Gastroesophageal sphincter (tissue), 3 donors: ENCODE results near the gene MINDY4.

Experiments used
- CTCF ChIP-seq, 4 experiments: fragments of 200-600 bp in 2 of 4; fragments of 450-650 bp in 2 of 4; sonication (generic) in 1 of 4; IDR thresholded peaks; one replicate each; pipeline ENCODE4 v1.5.1; 2017 to 2019; ENCODE audit warnings: antibody characterized with exemption in 4 of 4, mild to moderate bottlenecking in 2 of 4, moderate library complexity in 2 of 4
- EP300 ChIP-seq: sonication (generic); formaldehyde crosslinking; IDR thresholded peaks from one replicate; pipeline ENCODE4 v1.6.1; 2017; ENCODE audit warnings: antibody characterized with exemption, mild to moderate bottlenecking
- POLR2A ChIP-seq, 2 donors: fragments of 450-650 bp; IDR thresholded peaks; one replicate each; pipeline ENCODE4 v1.6.1; 2017; ENCODE audit warnings: antibody characterized with exemption in 2 of 2, mild to moderate bottlenecking in 2 of 2, moderate library complexity in 1 of 2
- POLR2AphosphoS5 ChIP-seq: sonication (generic); formaldehyde crosslinking; IDR thresholded peaks from one replicate; pipeline ENCODE4 v1.6.1; 2017; ENCODE audit warnings: antibody characterized with exemption

- TF ChIP-seq CTCF (IDR thresholded peaks at IDR 0.05): no peak
- no peak for TF ChIP-seq POLR2AphosphoS5
- TF ChIP-seq EP300: no peak
- TF ChIP-seq POLR2A (IDR thresholded peaks at IDR 0.05): no peak
Measured at GRCh38 chr7:30873656-30874055, 102.4 kb downstream of the MINDY4 start.
